Thyroid gland (tissue), 4 donors: ENCODE data around the gene KRTAP5-1.

Source experiments
- CTCF ChIP-seq, 6 experiments: fragments of 200-600 bp in 3 of 6; fragments of 450-650 bp in 3 of 6; sonication (generic) in 3 of 6; IDR thresholded peaks; one replicate each; pipeline ENCODE4 v1.5.1; 2016 to 2019; ENCODE audit warnings: antibody characterized with exemption in 6 of 6, mild to moderate bottlenecking in 2 of 6, inconsistent platforms in 1 of 6, moderate library complexity in 1 of 6
- POLR2A ChIP-seq, 2 donors: fragments of 450-650 bp; IDR thresholded peaks; one replicate each; pipeline ENCODE4 v1.6.1; 2017; ENCODE audit warnings: antibody characterized with exemption in 2 of 2, mild to moderate bottlenecking in 2 of 2, moderate library complexity in 1 of 2

DNA sequence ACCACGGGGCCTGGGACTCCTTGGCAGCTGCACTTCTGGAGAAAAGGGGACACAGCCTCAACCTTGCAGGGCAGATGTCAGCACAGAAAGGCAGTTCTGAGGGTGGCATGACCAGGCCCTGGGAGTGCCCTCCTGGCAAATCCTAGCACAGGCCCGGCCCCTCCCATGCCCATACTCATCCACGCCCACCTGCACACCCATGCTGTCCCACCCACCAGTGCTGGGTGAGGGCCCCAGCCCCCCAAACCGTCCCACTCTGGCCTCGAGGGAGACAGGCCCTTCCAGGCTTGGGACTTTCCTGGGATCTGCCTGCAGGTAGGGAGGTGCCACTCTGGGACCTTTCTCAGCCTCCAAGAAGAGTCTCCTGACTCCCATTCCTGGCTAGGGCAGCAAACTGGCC, 23.1 kb downstream of the KRTAP5-1 start:
- no peak for TF ChIP-seq POLR2A (IDR thresholded peaks at IDR 0.05)
- TF ChIP-seq CTCF (IDR thresholded peaks at IDR 0.05) = no peak
